ENCODE measurements around the gene CCDC102A. TPM values are rescaled to one million over a fixed set of nuclear protein-coding genes. Genes with fewer than 3 reads are reported as not detected.

CCDC102A gene
- total and polyA plus RNA-seq, 2 of the 13 experiments (the other 11 are each of a cell fraction or from before 2014, with no cell fraction given): 2.1 to 2.8 TPM

- TF ChIP-seq ESRRA (CRISPR knock-in tag; IDR thresholded peaks at IDR 0.05; ENCODE audit: low read depth) (0 out of 2 replicates have a peak, but pooled peaks have one; percentile 21), ZSCAN20 (CRISPR knock-in tag; IDR thresholded peaks at IDR 0.05; ENCODE audit: borderline replicate concordance) (no peak), ZNF143 (CRISPR knock-in tag; IDR thresholded peaks at IDR 0.05) (0 out of 2 replicates have a peak, but pooled peaks have one; percentile 26), ZFX (CRISPR knock-in tag; IDR thresholded peaks at IDR 0.05; ENCODE audit: low read depth) (peak; percentile 87), ZNF761 (CRISPR knock-in tag; conservative IDR thresholded peaks at IDR 0.05) (0 out of 2 replicates have a peak, but pooled peaks have one; percentile 32), ZNF891 (CRISPR knock-in tag; IDR thresholded peaks at IDR 0.05) (peak; percentile 63; the same call in 1 of the 2 replicates), ZNF790 (CRISPR knock-in tag; IDR thresholded peaks at IDR 0.05; ENCODE audit: borderline replicate concordance) (0 out of 2 replicates have a peak, but pooled peaks have one; percentile 24), ZNF547 (CRISPR knock-in tag; IDR thresholded peaks at IDR 0.05) (0 out of 2 replicates have a peak, but pooled peaks have one; percentile 64), CEBPZ (IDR thresholded peaks at IDR 0.05; ENCODE audit: low read length) (no peak), FIP1L1 (IDR thresholded peaks at IDR 0.05; ENCODE audit: borderline replicate concordance, insufficient read depth, low read depth, low read length) (no peak), PHF20 (CRISPR knock-in tag; IDR thresholded peaks at IDR 0.05) (peak; percentile 47; the same call in 1 of the 2 replicates), ZNF276 (CRISPR knock-in tag; IDR thresholded peaks at IDR 0.05; ENCODE audit: low read depth) (0 out of 2 replicates have a peak, but pooled peaks have one; percentile 54), ZNF20 (CRISPR knock-in tag; IDR thresholded peaks at IDR 0.05) (0 out of 2 replicates have a peak, but pooled peaks have one; percentile 50)
- TF ChIP-seq, protein P1, sequence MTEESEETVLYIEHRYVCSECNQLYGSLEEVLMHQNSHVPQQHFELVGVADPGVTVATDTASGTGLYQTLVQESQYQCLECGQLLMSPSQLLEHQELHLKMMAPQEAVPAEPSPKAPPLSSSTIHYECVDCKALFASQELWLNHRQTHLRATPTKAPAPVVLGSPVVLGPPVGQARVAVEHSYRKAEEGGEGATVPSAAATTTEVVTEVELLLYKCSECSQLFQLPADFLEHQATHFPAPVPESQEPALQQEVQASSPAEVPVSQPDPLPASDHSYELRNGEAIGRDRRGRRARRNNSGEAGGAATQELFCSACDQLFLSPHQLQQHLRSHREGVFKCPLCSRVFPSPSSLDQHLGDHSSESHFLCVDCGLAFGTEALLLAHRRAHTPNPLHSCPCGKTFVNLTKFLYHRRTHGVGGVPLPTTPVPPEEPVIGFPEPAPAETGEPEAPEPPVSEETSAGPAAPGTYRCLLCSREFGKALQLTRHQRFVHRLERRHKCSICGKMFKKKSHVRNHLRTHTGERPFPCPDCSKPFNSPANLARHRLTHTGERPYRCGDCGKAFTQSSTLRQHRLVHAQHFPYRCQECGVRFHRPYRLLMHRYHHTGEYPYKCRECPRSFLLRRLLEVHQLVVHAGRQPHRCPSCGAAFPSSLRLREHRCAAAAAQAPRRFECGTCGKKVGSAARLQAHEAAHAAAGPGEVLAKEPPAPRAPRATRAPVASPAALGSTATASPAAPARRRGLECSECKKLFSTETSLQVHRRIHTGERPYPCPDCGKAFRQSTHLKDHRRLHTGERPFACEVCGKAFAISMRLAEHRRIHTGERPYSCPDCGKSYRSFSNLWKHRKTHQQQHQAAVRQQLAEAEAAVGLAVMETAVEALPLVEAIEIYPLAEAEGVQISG (CRISPR knock-in tag; IDR thresholded peaks at IDR 0.05): peak; percentile 12; the same call in 1 of the 2 replicates
- TF ChIP-seq, protein P2, sequence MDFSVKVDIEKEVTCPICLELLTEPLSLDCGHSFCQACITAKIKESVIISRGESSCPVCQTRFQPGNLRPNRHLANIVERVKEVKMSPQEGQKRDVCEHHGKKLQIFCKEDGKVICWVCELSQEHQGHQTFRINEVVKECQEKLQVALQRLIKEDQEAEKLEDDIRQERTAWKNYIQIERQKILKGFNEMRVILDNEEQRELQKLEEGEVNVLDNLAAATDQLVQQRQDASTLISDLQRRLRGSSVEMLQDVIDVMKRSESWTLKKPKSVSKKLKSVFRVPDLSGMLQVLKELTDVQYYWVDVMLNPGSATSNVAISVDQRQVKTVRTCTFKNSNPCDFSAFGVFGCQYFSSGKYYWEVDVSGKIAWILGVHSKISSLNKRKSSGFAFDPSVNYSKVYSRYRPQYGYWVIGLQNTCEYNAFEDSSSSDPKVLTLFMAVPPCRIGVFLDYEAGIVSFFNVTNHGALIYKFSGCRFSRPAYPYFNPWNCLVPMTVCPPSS (IDR thresholded peaks at IDR 0.05): no peak
These were observed at the start of gene CCDC102A (continued) for GRCh38 chr16:57536306-57537193.

Data from HepG2 (cell line).